HepG2 (cell line): ENCODE data around the gene MYO18A. TPM values are rescaled to one million over a fixed set of nuclear protein-coding genes. Genes with fewer than 3 reads are reported as not detected.

Experiments
- ATAC-seq: fragments of 200-7000 bp; cut with Tn5 transposase; 3 replicates; pipeline ENCODE4 v1.9.1; 2020; ENCODE audit warnings: mild to moderate bottlenecking, moderate library complexity
- BruUV-seq: library from RNA; stranded (reverse); fragments of 400-500 nt; replicated peaks from 2 replicates; lab custom pipeline; 2021; lab: Mats Ljungman, UMichigan
- CTCF ChIA-PET: fragments of 300-600 bp; formaldehyde crosslinking; extraction: SDS; loops from one replicate; lab custom pipeline; 2021; ENCODE audit warnings: low total read pairs, inconsistent platforms, low intra/inter-chr PET ratio; lab: Yijun Ruan, JAX
- POLR2A ChIA-PET: fragments of 350-600 bp; sonication (Branson Sonifier 250); formaldehyde crosslinking; loops from one replicate; lab custom pipeline; 2020; ENCODE audit warnings: antibody characterized with exemption, inconsistent platforms; lab: Yijun Ruan, JAX
- DNase-seq: peaks from one replicate; pipeline ENCODE4 v3.0.0-alpha.2; 2015; ENCODE audit warnings: low spot score
- FAIRE-seq: peaks from 3 replicates; lab custom pipeline; 2011; peaks lifted over from hg19 to GRCh38; lab: Jason Lieb, UNC
- H2AFZ ChIP-seq: one replicate; pipeline ENCODE4 v1.6.1; 2011; ENCODE audit warnings: low read length, inconsistent platforms
- H3K27ac ChIP-seq: fragments of 300-600 bp; 3 replicates; pipeline ENCODE4 v1.8.0; 2011; ENCODE audit warnings: mixed run types, mild to moderate bottlenecking, mixed read lengths, low read length, inconsistent platforms; ENCODE audit not compliant: insufficient read depth; ENCODE audit errors: extremely low read length
- H3K27me3 ChIP-seq, 2 experiments: fragments of 200-600 bp in 1 of 2; 2 replicates in 1 of 2; 3 replicates in 1 of 2; pipeline versions ENCODE4 v1.6.0 to v1.8.0; 2011; ENCODE audit warnings: low read length in 2 of 2, mild to moderate bottlenecking in 2 of 2, moderate library complexity in 2 of 2, inconsistent platforms in 1 of 2; ENCODE audit not compliant: insufficient read depth in 2 of 2, control insufficient read depth in 1 of 2
- H3K36me3 ChIP-seq, 2 experiments: fragments of 200-600 bp in 1 of 2; replicated peaks in 1 of 2; 2 replicates in 1 of 2; 3 replicates in 1 of 2; pipeline versions ENCODE4 v1.5.1 to v1.8.0; 2011; ENCODE audit warnings: low read length in 2 of 2, inconsistent platforms in 1 of 2; ENCODE audit not compliant: insufficient read depth in 2 of 2, control insufficient read depth in 1 of 2
- H3K4me1 ChIP-seq: 2 replicates; pipeline ENCODE4 v1.5.1; 2012; ENCODE audit warnings: low read length, inconsistent platforms; ENCODE audit not compliant: insufficient read depth
- H3K4me2 ChIP-seq: 2 replicates; pipeline ENCODE4 v1.6.0; 2011; ENCODE audit warnings: low read depth, low read length, inconsistent platforms
- H3K4me3 ChIP-seq, 3 experiments: fragments of 200-600 bp in 1 of 3; sonication (generic), shearing (Covaris generic) in 1 of 3; replicated peaks in 1 of 3; 2 replicates each; pipeline ENCODE4 v1.5.1; 2011 to 2016; ENCODE audit warnings: low read length in 3 of 3, inconsistent platforms in 2 of 3, low read depth in 2 of 3, mild to moderate bottlenecking in 2 of 3, control low read depth in 1 of 3, mixed read lengths in 1 of 3; ENCODE audit not compliant: insufficient read depth in 1 of 3
- H3K79me2 ChIP-seq: one replicate; pipeline ENCODE4 v1.6.1; 2011; ENCODE audit warnings: low read length, inconsistent platforms; ENCODE audit not compliant: insufficient read depth
- H3K9ac ChIP-seq: 2 replicates; pipeline ENCODE4 v1.6.0; 2011; ENCODE audit warnings: mild to moderate bottlenecking, low read depth, low read length, inconsistent platforms; ENCODE audit not compliant: insufficient read depth
- H3K9me3 ChIP-seq: 2 replicates; pipeline ENCODE4 v1.5.1; 2012; ENCODE audit warnings: mild to moderate bottlenecking, low read length
- H4K20me1 ChIP-seq: 2 replicates; pipeline ENCODE4 v1.6.0; 2011; ENCODE audit warnings: inconsistent platforms, mild to moderate bottlenecking, low read length, moderate library complexity; ENCODE audit not compliant: insufficient read depth
- PLRG1 ChIP-seq: fragments of 450-650 bp; conservative IDR thresholded peaks from 2 replicates; pipeline ENCODE4 v1.6.1; 2016
- WGBS: methylation state at CpG from one replicate; pipeline ENCODE4 v1.1.6; 2017; ENCODE audit warnings: low lambda C conversion rate; 5-methylcytosine and 5-hydroxymethylcytosine counted together
- in situ Hi-C: cut with HindIII; loops from 2 replicates; pipeline ENCODE4 v1.10.0; 2017; ENCODE audit warnings: low pct_unique_long_range_greater_than_20kb; ENCODE audit not compliant: extremely low pct_ligation_motif_present
- intact Hi-C: fragments of 100-400 bp; cut with micrococcal nuclease; formaldehyde crosslinking; loops from one replicate; pipeline ENCODE4 v1.10.0; 2022; ENCODE audit not compliant: unreplicated experiment
- polyA plus RNA-seq, 8 experiments: library from polyadenylated mRNA; depleted of rRNA in 3 of 8; stranded (reverse) in 7 of 8; unstranded in 1 of 8; fragments of >200 nt; fragmentation: Illumina TruSeq in 4 of 8; extraction: Trizol in 4 of 8; gene quantifications; 2 replicates each; pipeline versions ENCODE4 v1.2.1 to v1.2.3, GENCODE V29; 2011 to 2016; ENCODE audit warnings: low read depth in 4 of 8, missing spikeins in 1 of 8, mixed read lengths in 1 of 8; ENCODE audit not compliant: insufficient read depth in 1 of 8
- total RNA-seq, 5 experiments: library from RNA; depleted of rRNA; stranded (reverse); fragments of >200 nt; fragmentation: Illumina TruSeq; extraction: Trizol; gene quantifications; 2 replicates each; pipeline ENCODE4 v1.2.3, GENCODE V29; 2016; ENCODE audit warnings: low read depth in 1 of 5
- TF ChIP-seq, protein P1 (sequence below): sonication (generic); formaldehyde crosslinking; IDR thresholded peaks from 2 replicates; pipeline ENCODE4 v1.5.0; 2020; ENCODE audit warnings: mild to moderate bottlenecking, missing genetic modification reagents

The MYO18A gene
- total and polyA plus RNA-seq, 2 of the 13 experiments (the other 11 are each of a cell fraction or from before 2014, with no cell fraction given), result 16.8 to 24.8 TPM

DNA sequence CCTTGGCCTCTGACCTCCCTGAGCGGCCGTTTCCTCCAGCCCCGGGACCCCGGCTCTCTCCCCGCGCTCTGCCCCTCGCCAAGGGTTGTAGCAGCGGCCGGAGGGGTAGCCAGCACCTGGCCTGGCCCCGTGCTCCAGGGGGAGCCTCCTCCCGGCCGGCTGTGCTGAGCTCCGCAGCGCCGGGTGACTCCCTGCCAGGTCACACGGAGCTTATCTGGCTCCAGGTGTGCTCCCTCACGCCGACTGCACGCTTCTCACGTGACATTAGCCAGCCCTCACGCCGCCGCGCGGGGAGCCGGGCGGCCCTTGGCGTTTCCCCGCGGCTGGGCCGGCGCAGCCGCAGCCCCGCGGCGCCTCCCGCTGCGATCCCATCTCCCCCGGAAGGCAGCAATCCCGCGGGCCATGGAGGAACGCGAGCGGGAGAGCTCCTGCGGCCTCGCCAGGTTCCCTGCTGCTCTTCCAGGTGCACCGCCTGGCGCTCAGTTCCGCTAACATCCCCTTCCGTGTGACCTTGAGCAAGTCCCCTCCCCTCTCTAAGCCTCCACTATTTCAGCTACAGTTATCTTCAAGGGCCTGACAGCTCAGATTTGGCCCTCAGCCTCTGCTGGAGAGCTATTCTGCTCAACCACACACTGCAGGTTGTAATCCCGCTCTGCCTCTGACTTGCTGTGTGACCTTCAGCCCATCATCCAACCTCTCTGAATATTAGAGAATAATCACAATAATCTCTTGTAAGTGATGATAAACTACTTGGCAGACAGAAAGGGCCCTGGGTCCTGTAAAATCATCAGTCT is 3.4 kb downstream of the MYO18A start (continued):
- TF ChIP-seq, protein P1, sequence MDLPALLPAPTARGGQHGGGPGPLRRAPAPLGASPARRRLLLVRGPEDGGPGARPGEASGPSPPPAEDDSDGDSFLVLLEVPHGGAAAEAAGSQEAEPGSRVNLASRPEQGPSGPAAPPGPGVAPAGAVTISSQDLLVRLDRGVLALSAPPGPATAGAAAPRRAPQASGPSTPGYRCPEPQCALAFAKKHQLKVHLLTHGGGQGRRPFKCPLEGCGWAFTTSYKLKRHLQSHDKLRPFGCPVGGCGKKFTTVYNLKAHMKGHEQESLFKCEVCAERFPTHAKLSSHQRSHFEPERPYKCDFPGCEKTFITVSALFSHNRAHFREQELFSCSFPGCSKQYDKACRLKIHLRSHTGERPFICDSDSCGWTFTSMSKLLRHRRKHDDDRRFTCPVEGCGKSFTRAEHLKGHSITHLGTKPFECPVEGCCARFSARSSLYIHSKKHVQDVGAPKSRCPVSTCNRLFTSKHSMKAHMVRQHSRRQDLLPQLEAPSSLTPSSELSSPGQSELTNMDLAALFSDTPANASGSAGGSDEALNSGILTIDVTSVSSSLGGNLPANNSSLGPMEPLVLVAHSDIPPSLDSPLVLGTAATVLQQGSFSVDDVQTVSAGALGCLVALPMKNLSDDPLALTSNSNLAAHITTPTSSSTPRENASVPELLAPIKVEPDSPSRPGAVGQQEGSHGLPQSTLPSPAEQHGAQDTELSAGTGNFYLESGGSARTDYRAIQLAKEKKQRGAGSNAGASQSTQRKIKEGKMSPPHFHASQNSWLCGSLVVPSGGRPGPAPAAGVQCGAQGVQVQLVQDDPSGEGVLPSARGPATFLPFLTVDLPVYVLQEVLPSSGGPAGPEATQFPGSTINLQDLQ, result 0 out of 2 replicates have a peak, but pooled peaks have one; percentile 48

DNA sequence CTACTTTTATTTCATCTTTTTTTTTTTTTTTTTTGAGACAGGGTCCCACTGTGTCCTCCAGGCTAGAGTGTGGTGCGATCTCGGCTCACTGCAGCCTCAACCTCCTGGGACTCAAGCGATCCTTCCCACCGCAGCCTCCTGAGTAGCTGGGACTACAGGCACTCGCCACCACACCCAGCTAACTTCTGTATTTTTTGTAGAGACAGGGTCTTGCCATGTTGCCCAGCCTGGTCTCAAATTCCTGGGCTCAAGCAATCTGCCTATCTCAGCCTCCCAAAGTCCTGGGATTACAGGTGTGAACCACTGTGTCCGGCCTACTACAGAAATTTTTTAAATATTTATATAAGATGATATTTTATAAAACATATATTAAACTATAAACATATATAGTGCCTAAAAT is 4.8 kb downstream of the MYO18A start:
- Histone ChIP-seq H3K4me3 (no peak overlapping the region), H3K4me2 (no peak overlapping the region), H3K9ac (no peak overlapping the region), H4K20me1 (no peaks in the 10 kb centered on the region; the same call in 1 of the 2 replicates), H3K4me1 (peaks cover 53% of the 10 kb centered on the region), H2AFZ (no peak overlapping the region), H3K36me3 (no peaks in the 10 kb centered on the region), H3K27ac (no peak overlapping the region), H3K79me2 (peaks cover 57% of the 10 kb centered on the region), H3K27me3 (no peaks in the 10 kb centered on the region; a peak in 1 of 5 replicates), H3K9me3 (no peaks in the 10 kb centered on the region)
- ChIA-PET POLR2A (interaction anchor here (5.4 to 6.6 kb wide), 2 partner anchors 20 to 119 kb away, joined by 37 to 618 read pairs; partner anchors contain the start of gene NUFIP2), CTCF (no interaction called here)
- TF ChIP-seq PLRG1, result no peak
- BruUV-seq, result no TSS peak
- WGBS, result over 99% methylated on average over 6 of the region's 6 CpGs
- in situ Hi-C loops, result no loop called here
- ATAC-seq (no peak), FAIRE-seq (no peak), DNase-seq (no peak)
- intact Hi-C loops, result no loop called here
